GM21381 (cell line): ENCODE results near the gene FRRS1.
"Not testable (repeated sequence)": the region's sequence is repeated elsewhere in the genome, so short reads cannot be mapped to it uniquely, and the experiment has no call there.

Experiments used
- ATAC-seq: cut with Tn5 transposase; IDR thresholded peaks from one replicate; pipeline ENCODE4 v1.9.1; 2021; ENCODE audit warnings: mild to moderate bottlenecking, moderate library complexity; ENCODE audit not compliant: unreplicated experiment

Gene FRRS1

DNA sequence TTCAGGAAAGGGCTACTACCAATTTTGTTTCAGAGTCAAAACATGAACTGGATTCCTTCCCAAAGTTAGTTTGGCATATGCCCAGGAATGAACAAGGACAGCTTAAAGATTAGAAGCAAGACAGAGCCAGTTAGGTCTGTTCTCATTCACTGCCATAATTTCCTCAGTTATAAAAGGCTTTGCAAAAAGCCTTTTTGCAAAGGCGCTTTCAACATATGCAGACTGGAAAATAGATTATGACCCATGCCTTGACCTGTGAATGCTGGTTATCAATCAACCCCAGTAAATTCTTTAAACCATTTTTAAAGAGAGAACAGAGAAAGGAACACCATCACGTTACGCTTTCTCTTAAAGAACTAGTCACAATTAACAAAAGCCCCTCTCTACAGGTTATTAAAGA lies 1.7 kb upstream of the FRRS1 start:
- ATAC-seq, result no peak

- no peak for ATAC-seq
Measured at GRCh38 chr1:99764909-99765308, 1.5 kb downstream of the FRRS1 start.

DNA sequence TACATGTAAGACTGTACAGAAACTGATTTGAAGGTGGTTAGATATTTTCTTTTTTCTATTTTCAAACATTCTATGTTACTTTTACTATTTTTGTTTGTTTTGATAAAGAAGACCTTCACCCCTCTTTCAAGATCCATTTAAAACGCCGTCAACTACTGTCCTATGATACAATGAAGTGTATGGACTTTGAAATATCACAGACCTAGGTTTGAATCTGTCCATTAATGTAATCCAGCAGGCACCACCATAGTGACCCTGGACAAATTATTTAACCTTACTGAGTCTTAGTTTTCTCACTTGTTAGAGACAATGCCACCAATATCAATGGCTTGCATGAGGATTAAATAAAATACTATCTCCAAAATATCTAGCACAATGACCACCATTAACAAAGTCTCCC lies 2.0 kb downstream of the FRRS1 start:
- no peak for ATAC-seq

GRCh38 chr1:99763956-99764355 lies 2.5 kb downstream of the FRRS1 start:
- ATAC-seq, result no peak

DNA sequence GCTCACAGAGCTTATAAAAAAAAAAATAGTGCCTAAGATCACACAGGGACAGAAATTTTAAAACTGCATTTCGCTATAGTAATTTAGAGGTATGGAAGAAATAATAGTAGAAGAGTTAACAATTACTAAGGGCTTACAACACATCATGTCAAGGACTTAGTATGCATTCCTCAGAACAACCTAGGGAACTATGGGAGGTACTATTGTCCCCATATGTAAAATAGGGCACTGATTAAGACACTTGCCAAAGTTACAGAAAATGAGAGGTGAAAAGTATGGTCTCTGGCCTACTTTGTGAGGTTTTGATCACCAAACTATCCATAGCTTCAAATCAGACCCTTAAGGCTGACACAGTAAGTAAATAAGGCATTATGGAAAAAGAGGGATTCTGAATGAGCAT lies 4.7 kb downstream of the FRRS1 start:
- ATAC-seq, result no peak

DNA sequence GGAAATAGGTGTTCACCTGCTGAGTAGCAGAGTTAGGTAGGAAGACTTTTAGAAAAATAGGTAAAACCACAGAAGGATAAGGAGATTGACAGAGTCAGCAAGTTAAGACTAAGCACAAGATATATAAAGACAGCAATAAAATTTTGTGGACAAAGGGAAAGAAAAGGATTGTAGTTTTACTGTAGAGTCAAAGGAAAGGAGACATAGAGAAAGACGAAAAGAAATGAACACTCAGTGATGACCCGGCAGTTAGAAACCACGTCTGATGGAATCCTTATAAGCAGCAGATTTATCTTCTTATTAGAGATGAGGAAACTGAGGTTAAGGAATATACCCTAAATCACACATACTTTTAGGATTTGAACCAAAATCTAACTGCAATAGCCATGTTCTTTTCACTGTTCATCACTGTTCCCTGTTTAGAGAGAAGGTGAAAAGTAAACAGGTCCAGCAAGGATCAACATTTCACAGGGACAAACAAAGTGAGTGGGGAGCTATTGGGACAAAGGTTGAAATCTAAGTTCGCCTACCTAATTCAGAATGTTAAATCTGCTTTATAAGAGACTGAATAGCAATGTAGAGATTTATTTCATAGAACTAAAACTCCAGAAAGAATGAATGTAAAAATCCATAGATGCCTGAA lies 6.8 kb downstream of the FRRS1 start:
- ATAC-seq, result no peak

DNA sequence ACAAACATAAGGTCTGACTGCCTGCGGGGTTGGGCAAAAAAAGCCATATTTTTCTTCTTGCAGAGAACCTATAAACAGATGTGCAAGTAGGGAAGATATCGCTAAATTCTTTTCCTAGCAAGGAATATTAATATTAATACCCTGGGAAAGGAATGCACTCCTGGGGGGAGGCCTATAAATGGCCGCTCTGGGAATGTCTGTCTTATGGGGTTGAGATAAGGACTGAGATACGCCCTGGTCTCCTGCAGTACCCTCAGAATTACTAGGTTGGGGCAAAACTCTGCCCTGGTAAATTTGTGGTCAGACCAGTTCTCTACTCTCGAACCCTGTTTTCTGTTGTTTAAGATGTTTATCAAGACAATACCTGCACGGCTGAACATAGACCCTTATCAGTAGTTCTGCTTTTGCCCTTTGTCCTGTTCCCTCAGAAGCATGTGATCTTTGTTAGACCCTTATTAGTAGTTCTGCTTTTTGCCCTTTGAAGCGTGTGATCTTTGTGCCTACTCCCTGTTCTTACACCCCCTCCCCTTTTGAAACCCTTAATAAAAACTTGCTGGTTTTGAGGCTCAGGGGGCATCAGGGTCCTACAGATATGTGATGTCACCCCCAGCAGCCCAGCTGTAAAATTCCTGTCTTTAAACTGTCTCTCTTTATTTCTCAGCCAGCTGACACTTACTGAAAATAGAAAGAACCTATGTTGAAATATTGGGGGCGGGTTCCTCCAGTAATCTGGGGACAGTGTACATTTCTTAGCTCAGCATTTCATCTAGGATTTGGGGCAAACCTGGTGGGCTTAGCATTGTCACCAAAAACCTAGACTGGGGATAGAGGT lies 7.5 kb downstream of the FRRS1 start:
- not testable (repeated sequence) for ATAC-seq

GRCh38 chr1:99758073-99758511 lies 8.3 kb downstream of the FRRS1 start:
- peak; percentile 85 for ATAC-seq

GRCh38 chr1:99756598-99756997 lies 9.8 kb downstream of the FRRS1 start:
- ATAC-seq, result no peak

DNA sequence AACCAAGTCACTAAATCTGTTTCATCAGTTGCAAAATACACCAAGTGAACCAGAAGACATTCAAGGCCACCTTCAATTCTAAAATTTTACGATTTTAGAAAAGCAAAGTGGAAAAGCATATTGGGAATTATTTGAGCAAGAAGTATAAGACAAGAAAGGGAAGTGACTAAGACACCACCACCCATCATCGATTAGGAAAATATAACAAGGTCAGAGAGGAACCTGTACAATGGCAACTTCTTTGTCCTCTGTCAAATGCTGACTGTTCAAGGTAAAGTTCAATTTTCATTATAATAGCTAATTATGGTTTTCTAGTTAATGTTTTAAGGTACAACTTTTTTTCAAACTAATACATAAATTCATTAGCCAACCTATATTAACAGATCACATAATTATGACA lies 10.8 kb downstream of the FRRS1 start:
- ATAC-seq, result no peak

DNA sequence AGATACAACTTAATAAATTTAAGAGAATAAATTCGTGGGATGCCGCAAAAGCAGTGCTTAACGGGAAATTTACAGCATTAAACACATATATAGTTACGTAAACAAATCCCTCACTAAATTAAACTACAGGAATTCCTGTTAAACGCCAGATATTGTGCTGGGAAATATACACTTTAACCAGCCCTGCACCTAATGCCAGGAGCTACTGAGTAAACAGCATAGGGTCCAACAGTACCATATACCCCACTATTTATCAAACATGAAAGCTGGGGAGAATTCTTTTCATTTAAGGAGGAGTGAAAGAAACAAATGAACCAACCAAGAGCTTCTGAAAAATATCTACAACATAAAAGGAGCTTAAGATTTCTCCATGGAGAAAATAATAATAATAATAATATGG lies 11.7 kb downstream of the FRRS1 start:
- no peak for ATAC-seq

GRCh38 chr1:99754055-99754626 lies 12.3 kb downstream of the FRRS1 start:
- ATAC-seq, result no peak

GRCh38 chr1:99751877-99752504 lies 14.4 kb downstream of the FRRS1 start:
- ATAC-seq, result peak; percentile 71

DNA sequence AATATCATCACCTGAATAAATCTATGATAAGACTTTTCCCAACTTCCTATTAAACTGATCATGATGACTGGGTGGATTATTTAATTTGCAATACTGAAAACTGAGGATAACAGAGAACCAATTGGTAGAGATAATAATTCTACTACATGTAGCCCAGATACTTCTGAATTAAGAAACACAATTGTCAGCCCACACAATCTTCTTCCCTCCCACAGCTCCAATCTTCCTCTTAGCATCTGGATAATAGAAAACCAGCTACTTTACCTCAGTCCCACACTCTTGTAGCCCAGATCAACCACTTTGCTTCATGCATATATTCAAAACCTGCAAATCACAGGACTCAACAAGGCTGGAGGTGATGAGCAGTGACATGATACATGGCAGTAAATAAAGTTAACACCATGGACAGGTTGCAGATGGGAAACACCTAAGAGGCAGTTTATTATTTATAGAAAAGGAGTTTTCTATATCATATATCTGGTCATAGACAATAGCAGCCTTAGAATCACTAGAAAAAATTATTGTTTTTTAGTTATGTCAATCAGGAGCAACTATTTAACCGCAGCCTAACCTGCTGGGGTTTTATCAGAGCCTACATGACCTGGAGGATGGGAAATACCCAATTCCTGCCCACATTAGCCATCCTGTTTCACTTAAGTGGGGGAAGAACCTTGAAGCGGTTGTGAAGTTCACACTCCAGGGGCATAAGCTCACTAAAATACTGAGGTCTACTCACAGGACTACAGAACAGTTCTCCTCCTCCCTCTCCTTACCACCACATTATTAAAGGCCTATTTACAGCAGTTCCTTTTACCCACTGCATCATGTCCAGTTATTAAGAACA lies 16.7 kb downstream of the FRRS1 start:
- ATAC-seq, result peak; percentile 76

DNA sequence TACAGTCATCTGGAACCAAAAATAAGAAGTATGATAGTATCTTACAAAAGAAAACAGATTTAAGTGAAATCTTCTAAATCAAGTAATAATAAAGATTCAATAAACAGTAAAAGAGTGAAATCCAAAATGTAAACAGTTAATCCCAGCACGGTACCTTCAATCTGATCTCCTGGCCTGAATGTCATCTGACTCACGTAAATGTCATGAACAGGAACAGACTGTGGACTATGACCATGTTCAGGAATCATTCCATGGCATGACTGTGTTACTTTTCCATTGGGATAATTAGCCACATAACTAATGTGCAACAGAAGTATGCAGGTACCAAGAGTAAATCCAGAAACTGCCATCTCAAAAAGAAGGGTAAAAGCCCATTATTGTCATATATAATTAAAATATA lies 18.0 kb downstream of the FRRS1 start:
- ATAC-seq, result no peak

DNA sequence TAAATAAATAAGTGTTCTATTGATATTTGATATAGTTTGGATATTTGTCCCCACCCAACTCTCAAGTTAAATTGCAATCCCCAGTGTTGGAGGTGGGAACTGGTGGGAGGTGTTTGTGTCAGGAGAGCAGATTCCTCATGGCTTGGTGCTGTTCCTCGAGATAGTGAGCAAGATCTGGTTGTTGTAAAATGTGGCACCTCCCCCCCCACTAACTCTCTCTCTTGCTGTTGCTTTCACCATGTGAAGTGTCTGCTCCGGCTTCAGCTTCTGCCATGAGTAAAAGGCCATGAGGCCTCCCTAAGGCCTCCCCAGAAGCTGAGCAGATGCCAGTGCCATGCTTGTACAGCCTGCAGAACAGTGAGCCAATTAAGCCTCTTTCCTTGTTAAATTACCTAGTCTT lies 20.8 kb downstream of the FRRS1 start:
- no peak for ATAC-seq

GRCh38 chr1:99745061-99745460 lies 21.4 kb downstream of the FRRS1 start:
- no peak for ATAC-seq

DNA sequence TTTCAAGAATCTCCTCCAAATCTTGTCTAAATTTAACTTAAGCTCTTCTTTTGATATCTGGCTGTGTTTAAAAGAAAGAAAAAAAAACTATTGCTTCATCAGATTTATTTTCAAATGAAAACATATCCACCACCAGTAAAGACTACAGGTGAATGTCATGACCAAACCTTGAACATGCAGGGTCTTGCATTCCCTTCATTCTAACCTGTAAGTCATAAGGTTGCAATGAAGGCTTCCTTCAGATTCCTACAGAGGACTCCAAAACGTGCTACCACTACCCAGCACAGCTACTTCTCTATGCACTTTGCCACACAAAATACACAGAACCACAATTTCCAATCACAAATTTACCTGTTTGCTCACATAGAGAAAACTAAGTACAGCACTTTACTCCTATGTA lies 26.3 kb downstream of the FRRS1 start:
- no peak for ATAC-seq

DNA sequence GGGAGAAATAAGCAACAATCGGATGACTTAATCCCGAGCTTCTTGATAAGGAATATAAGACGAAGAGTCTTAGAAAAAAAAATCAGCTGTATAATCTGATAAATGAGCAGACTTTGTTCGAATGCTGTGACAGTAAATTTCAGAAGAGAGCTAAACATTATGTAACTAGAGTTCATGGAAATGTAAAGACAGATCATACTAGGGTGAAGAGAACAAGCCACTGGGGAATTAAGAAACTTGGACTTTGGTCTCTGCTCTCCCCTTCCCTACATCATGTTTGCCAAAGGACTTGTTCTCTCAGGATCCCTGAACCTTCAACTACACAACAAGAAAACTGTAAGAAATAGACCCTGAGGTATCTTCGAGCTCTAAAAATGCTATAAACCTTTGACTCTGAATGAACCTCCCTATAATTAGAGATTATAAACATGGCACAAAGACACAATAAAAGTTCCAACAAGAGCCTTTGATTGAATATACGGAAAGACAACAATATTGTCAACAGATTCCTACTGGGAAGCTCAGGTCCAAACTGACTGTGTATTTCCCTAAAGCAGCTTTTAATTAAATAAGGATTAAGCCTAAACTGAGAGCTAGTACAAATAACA lies 27.5 kb downstream of the FRRS1 start:
- no peak for ATAC-seq

GRCh38 chr1:99737016-99737415 lies 29.4 kb downstream of the FRRS1 start:
- ATAC-seq, result no peak
